SK-N-MC (cell line): ENCODE data around the gene CD28.

ENCODE experiments used
- DNase-seq: peaks from one replicate; pipeline ENCODE4 v3.0.0-alpha.2; 2011; ENCODE audit warnings: low read depth, low spot score
- H3K27ac ChIP-seq: fragments of 200-600 bp; sonication (generic); 2 replicates; pipeline ENCODE4 v1.5.1; 2016; ENCODE audit warnings: mixed run types
- H3K36me3 ChIP-seq: fragments of 200-600 bp; sonication (generic); 2 replicates; pipeline ENCODE4 v1.6.1; 2017; ENCODE audit warnings: antibody characterized with exemption, low read length, mixed read lengths; ENCODE audit not compliant: insufficient read depth
- H3K4me3 ChIP-seq: fragments of 200-600 bp; sonication (generic); 2 replicates; pipeline ENCODE4 v1.5.1; 2016
- H3K9ac ChIP-seq: fragments of 200-600 bp; sonication (generic); 2 replicates; pipeline ENCODE4 v1.8.0; 2017; ENCODE audit warnings: mixed run types, mixed read lengths; ENCODE audit not compliant: insufficient read length
- H3K9me3 ChIP-seq: fragments of 200-600 bp; sonication (generic); 2 replicates; pipeline ENCODE4 v1.6.1; 2017; ENCODE audit warnings: low read depth, mild to moderate bottlenecking, antibody characterized with exemption, low read length, moderate library complexity, mixed read lengths
- EZH2 ChIP-seq: fragments of 200-600 bp; sonication (generic); IDR thresholded peaks from one replicate; pipeline ENCODE4 v1.6.1; 2017; ENCODE audit warnings: antibody characterized with exemption
- FOXP2 ChIP-seq: optimal IDR thresholded peaks from 2 replicates; pipeline ENCODE3; 2011; ENCODE audit warnings: mild to moderate bottlenecking, moderate library complexity; ENCODE audit not compliant: insufficient read depth; ENCODE audit errors: extremely low read length, control extremely low read depth
- POLR2AphosphoS5 ChIP-seq: IDR thresholded peaks from 2 replicates; pipeline ENCODE4 v1.6.1; 2012; ENCODE audit warnings: mild to moderate bottlenecking, low read depth, low read length, borderline replicate concordance

CD28 gene

DNA sequence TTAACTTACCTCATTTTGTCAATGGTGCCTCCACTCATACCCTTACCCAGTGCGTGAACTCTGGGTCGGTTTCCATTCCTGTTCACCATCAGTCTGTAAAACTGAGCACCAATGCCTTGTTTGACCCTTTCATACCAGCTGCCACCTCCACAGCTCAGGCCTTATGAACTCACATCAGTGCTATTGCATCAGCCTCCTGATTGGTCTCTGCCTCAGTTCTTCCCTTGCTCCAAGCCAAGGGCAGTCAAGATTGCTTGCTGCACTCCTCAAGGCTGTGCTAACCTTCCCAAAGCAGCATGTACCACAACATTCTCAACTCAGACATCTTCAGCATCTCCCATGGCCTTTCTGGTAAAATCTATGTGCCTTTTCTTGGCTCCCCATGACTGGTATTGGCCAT is 9.3 kb downstream of the CD28 start:
- no peak overlapping the region for H3K27ac ChIP-seq
- H3K36me3 ChIP-seq: no peaks in the 10 kb centered on the region
- DNase-seq: no peak
- H3K4me3 ChIP-seq: no peak overlapping the region
- no peaks in the 10 kb centered on the region for H3K9me3 ChIP-seq
- H3K9ac ChIP-seq: no peak overlapping the region
- TF ChIP-seq POLR2AphosphoS5 (no peak), FOXP2 (no peak), EZH2 (no peak)

DNA sequence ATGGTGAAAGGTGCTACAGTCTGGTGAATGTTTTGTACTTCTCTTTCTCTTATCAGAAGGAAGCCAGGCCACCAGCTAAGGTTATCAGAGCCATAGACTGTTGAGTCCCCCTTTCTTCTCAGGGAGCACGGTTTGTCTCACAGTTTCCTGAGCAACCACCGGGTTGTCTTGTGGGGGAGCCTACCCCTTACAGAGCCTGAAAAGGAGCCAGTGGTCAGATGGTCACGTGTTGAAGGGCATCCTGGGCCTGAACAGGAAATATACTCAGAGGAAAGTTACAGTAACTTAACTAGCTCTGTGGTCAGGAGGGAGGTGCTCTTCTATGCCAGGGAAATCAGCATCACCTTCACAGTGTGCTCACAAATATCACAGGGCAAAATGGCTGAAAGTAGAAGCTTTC is 11.6 kb downstream of the CD28 start:
- no peak overlapping the region for H3K4me3 ChIP-seq
- no peak for DNase-seq
- TF ChIP-seq POLR2AphosphoS5: no peak
- TF ChIP-seq FOXP2: no peak
- TF ChIP-seq EZH2: no peak
- no peak overlapping the region for H3K9ac ChIP-seq
- H3K36me3 ChIP-seq: no peaks in the 10 kb centered on the region
- no peak overlapping the region for H3K27ac ChIP-seq
- no peaks in the 10 kb centered on the region for H3K9me3 ChIP-seq

GRCh38 chr2:203719456-203720410 is 13.3 kb downstream of the CD28 start:
- no peaks in the 10 kb centered on the region for H3K9me3 ChIP-seq
- H3K27ac ChIP-seq: no peak overlapping the region
- no peak for DNase-seq
- H3K9ac ChIP-seq: no peak overlapping the region
- no peaks in the 10 kb centered on the region for H3K36me3 ChIP-seq
- TF ChIP-seq EZH2 (no peak), POLR2AphosphoS5 (no peak), FOXP2 (no peak)
- H3K4me3 ChIP-seq: no peak overlapping the region

- Histone ChIP-seq H3K36me3 (no peaks in the 10 kb centered on the region), H3K27ac (no peak overlapping the region), H3K4me3 (no peak overlapping the region), H3K9ac (no peak overlapping the region), H3K9me3 (no peaks in the 10 kb centered on the region)
- TF ChIP-seq FOXP2 (no peak), POLR2AphosphoS5 (no peak)
- no peak for DNase-seq
Measured at GRCh38 chr2:203720915-203721672, 14.7 kb downstream of the CD28 start.

DNA sequence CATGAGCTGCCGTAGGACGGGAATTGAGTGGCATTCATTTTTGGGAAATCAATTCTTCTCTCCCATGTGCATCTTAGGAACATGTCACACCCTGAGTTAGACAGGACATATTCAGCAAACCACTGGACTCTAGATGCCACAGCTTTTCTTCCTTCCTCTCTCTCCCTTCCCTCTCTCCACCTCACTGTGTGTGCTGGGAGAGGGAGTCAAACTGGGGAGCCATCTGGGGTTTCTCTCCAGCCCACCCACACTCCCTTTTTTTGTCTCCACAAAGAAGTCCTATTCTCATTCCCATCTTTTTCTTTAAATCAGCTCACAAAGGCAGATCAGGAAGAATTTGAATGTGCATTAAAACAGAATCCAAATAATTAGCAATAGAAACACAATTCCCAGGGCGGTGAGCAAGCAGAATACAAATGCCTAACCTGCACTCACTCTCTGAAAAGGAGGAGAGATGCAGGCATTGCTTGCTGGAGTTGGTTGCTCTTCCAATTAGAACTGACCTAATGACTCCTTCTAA is 15.4 kb downstream of the CD28 start:
- TF ChIP-seq FOXP2: no peak
- Histone ChIP-seq H3K9ac (no peak overlapping the region), H3K27ac (no peak overlapping the region)

GRCh38 chr2:203722411-203722810 is 16.0 kb downstream of the CD28 start:
- Histone ChIP-seq H3K9ac (no peak overlapping the region), H3K9me3 (no peaks in the 10 kb centered on the region), H3K36me3 (no peaks in the 10 kb centered on the region), H3K27ac (no peak overlapping the region), H3K4me3 (no peak overlapping the region)
- TF ChIP-seq FOXP2: no peak
- TF ChIP-seq EZH2: no peak
- TF ChIP-seq POLR2AphosphoS5: no peak
- no peak for DNase-seq

More for the DNA sequence above, 15.4 kb downstream of the CD28 start:
- no peak for DNase-seq
- no peak overlapping the region for H3K4me3 ChIP-seq
- H3K9me3 ChIP-seq: no peaks in the 10 kb centered on the region
- H3K36me3 ChIP-seq: no peaks in the 10 kb centered on the region

GRCh38 chr2:203728321-203728720 is 21.9 kb downstream of the CD28 start:
- Histone ChIP-seq H3K9ac (no peak overlapping the region), H3K4me3 (no peak overlapping the region), H3K36me3 (no peaks in the 10 kb centered on the region), H3K9me3 (no peaks in the 10 kb centered on the region), H3K27ac (no peak overlapping the region)
- TF ChIP-seq POLR2AphosphoS5 (no peak), EZH2 (no peak), FOXP2 (no peak)
- DNase-seq: no peak

DNA sequence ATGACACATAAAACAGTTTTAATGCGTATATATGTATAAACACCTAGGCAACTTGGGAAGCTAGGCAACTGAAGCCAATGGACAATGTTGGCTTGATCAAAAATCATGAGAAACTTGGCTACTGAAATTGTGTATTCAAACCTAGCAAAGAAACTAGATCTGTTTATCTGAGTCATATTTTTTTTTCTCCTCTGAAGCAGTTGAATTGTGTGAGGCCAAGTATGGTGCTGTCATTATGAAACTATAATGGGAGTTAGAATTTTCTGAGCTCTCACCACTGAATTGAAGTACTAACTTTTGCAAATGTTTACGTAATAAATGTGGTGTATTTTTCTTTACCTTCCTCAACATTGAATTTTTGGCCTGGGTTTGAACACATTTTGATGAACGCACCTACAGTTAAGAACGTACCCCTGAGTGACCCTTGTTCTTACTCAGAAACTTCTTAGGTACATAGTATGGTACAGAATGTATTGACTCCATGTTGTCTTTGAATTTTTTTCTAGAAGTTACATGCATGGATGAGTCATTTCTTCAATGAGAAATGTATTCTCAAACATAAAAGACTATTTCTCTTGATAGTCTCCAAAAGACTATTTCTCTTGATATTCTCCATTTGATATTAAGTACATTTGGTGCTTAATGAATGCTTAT is 23.8 kb downstream of the CD28 start:
- Histone ChIP-seq H3K9me3 (no peaks in the 10 kb centered on the region), H3K27ac (no peak overlapping the region), H3K9ac (no peak overlapping the region), H3K36me3 (no peaks in the 10 kb centered on the region), H3K4me3 (no peak overlapping the region)
- no peak for TF ChIP-seq POLR2AphosphoS5
- no peak for TF ChIP-seq FOXP2
- no peak for TF ChIP-seq EZH2
- no peak for DNase-seq
